NT2/D1 (cell line): ENCODE data around the gene SLX4.

ENCODE experiments used
- SUZ12 ChIP-seq: IDR thresholded peaks from 2 replicates; pipeline ENCODE4 v1.6.1; 2011; ENCODE audit not compliant: insufficient read length, insufficient read depth; ENCODE audit errors: extremely low read depth
- ZNF274 ChIP-seq: IDR thresholded peaks from 2 replicates; pipeline ENCODE4 v1.6.1; 2011; ENCODE audit warnings: mild to moderate bottlenecking, low read depth, low read length

- TF ChIP-seq SUZ12: no peak
- TF ChIP-seq ZNF274: no peak
These were observed 75.1 kb downstream of the SLX4 start for GRCh38 chr16:3536271-3536731.
